ENCODE measurements around the gene OR52L1. TPM values are rescaled to one million over a fixed set of nuclear protein-coding genes. Genes with fewer than 3 reads are reported as not detected.
A peak's percentile ranks its signal among the peaks of the same experiment; 100 is the strongest.

Gene OR52L1
- not detected in 2 replicates for total RNA-seq (2014; rRNA removed; shearing (Covaris generic))

DNA sequence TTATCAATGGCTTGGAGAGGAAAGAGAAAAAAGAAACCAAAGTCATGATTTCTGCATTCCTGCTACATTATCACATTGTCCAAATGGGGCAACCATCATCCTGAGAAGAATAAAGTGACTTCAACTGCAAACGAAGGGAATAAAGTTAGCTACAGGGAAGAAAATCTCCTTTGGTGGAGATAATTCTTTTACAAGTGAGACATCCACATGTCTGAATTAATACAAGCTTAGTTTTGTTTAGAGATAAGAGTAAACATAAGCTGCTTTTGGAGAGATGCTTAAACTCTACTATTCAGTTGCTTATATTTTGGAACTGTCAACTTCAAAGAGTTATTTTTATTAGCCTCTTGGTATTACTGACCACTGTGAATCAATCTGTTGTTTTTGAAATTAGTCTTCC is at the start of gene OR52L1:
Gene OR52L1 (minus strand): TSS at position 101 of the 400 bp plus-strand sequence. CDS start 55 bp downstream, at position 46.

DNA sequence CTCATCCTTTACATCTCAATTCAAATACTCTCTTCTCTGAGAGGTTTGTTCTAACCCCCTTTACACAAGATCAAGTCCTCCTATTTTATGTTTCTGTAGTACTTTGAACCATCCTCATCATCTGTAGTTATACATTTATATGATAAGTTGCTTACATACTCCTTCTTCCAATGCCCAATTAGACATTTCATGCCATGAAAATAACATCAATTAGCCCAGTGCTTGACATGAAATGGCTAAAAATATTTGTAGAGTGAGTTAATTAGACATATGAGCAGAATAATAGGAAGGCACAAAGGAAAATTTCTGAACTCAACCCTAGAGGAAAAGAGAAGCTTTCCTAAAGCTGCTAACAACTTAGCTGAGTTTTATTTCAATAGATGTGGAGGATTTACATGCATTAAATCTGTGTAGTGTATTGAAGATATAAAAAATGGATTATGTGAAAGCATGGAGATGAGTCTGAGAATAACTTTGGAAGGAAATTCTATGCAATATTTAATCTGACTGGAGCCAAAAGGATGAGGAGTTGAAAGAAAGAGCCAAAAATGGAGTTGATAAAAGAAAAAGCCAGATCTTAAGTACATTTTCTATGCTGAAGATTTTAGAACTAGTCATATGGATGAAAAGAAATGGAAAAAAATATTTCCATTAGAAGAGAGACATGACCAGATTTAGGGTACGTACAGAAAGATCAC is 44.1 kb upstream of the OR52L1 start, which contains the start of gene OR56A1:
Gene OR56A1 (minus strand): TSS at position 51 of the 698 bp plus-strand sequence. CDS start 3,066 bp downstream, outside the sequence.

DNA sequence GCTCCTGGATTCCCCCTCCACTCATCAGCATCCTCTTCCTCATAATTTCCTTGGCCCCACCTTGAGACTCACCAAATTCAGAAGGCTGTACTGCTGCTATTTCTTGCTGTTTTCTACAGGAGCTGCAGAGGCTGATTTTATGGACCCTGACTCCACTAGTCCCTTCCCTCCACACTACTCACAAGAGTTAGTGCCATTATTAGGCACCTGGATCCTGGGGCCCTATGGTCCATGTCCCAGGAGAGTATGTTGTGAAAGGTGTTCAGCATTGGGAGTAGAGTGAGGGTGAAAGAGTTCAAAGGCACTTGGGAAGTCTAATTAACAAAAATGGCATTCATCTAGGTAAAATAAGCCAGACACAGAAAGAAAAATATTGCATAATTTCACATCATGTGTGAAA is 20.1 kb upstream of the OR52L1 start, which contains the start of gene OR56A4:
Gene OR56A4 (minus strand): TSS at position 101 of the 400 bp plus-strand sequence. CDS start 3,954 bp downstream, outside the sequence.

DNA sequence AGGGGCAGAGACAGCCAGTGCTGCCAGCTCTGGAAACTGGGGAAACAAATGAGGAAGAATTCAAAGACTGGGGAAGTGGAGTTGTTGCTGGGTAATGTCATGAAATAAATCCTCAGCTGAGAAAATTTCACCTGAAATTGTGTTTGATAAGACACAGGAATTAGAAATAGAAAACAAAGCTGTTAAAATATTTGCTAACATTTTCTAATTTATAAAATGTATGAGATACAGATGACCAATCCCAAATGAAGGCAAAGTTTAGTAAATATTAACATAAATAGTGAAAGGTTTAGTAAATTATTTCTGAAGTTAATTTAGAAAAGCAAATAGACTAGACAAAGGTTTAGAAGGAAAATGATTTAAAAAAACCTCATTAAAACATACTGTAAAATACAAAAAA is 18.4 kb downstream of the OR52L1 start, which contains the start of gene OR56A5:
Gene OR56A5 (minus strand): TSS at position 101 of the 400 bp plus-strand sequence. CDS start 0 bp downstream, at position 101.

DNA sequence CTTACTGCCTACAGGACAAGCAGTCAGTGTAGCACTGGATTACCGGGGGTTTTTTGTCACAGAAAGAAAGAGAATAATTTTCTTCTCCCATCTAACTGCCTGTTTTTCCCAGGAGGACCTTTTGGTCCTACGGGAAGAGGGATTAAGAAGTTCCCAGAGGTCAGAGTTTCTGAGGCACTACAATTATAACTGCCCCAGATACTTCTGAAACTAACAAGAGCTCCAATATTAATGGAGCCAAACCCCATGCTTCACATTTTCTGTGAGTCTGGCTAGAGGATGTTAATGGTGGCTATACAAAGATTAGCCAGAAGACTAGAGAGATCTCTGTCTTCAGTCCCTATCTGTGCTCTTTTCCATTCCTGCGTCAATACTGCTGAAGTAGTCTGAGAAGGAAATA is 44.8 kb downstream of the OR52L1 start, which contains the start of gene OR56A3:
Gene OR56A3 (plus strand): TSS at position 301 of the 400 bp plus-strand sequence. CDS start 5,096 bp downstream, outside the sequence.

Small RNA genes within 50 kb of the gene (small RNA-seq; reads per million reads assigned to genes)
- 0.80 reads per million, percentile 47 among the genes with 10 or more reads in this experiment for gene RNA5SP329

Other genes starting within 250 kb of the OR52L1 start
- not detected in 2 replicates for gene OR52N4, start 232.7 kb downstream of the OR52L1 start, total RNA-seq (2014; rRNA removed; shearing (Covaris generic))
- gene OR52N5, start 203.6 kb downstream of the OR52L1 start, total RNA-seq (2014; rRNA removed; shearing (Covaris generic)), result not detected in 2 replicates
- not detected in 2 replicates for gene OR52N1, start 195.7 kb downstream of the OR52L1 start, total RNA-seq (2014; rRNA removed; shearing (Covaris generic))
- gene OR52N2, start 178.1 kb downstream of the OR52L1 start, total RNA-seq (2014; rRNA removed; shearing (Covaris generic)), result not detected in 2 replicates
- not detected in 2 replicates for gene OR52E6, start 145.1 kb downstream of the OR52L1 start, total RNA-seq (2014; rRNA removed; shearing (Covaris generic))
- gene OR52E8, start 129.3 kb downstream of the OR52L1 start, total RNA-seq (2014; rRNA removed; shearing (Covaris generic)), result not detected in 2 replicates
- gene OR52E4, start 106.4 kb downstream of the OR52L1 start, total RNA-seq (2014; rRNA removed; shearing (Covaris generic)), result not detected in 2 replicates
- gene OR52E5, start 93.8 kb downstream of the OR52L1 start, total RNA-seq (2014; rRNA removed; shearing (Covaris generic)), result not detected in 2 replicates
- gene OR56A3, start 44.7 kb downstream of the OR52L1 start, total RNA-seq (2014; rRNA removed; shearing (Covaris generic)), result not detected in 2 replicates
- not detected in 2 replicates for gene OR56A5, start 18.5 kb downstream of the OR52L1 start, total RNA-seq (2014; rRNA removed; shearing (Covaris generic))
- not detected in 2 replicates for gene OR56A4, start 20.0 kb upstream of the OR52L1 start, total RNA-seq (2014; rRNA removed; shearing (Covaris generic))
- not detected in 2 replicates for gene OR56A1, start 43.8 kb upstream of the OR52L1 start, total RNA-seq (2014; rRNA removed; shearing (Covaris generic))
- not detected in 2 replicates for gene OR56B4, start 120.7 kb upstream of the OR52L1 start, total RNA-seq (2014; rRNA removed; shearing (Covaris generic))
- not detected in 2 replicates for gene OR52B2, start 183.3 kb upstream of the OR52L1 start, total RNA-seq (2014; rRNA removed; shearing (Covaris generic))
- not detected in 2 replicates for gene OR52W1, start 212.2 kb upstream of the OR52L1 start, total RNA-seq (2014; rRNA removed; shearing (Covaris generic))
- not detected in 2 replicates for gene C11orf42, start 218.6 kb upstream of the OR52L1 start, total RNA-seq (2014; rRNA removed; shearing (Covaris generic))
- 11.0 and 25.3 TPM in 2 replicates for gene FHIP1B, start 247.7 kb upstream of the OR52L1 start, total RNA-seq (2014; rRNA removed; shearing (Covaris generic))

Measured in A375 (cell line).